Dermis blood vessel endothelial cell (primary cell): ENCODE measurements around the gene HHIPL1. TPM values are rescaled to one million over a fixed set of nuclear protein-coding genes. Genes with fewer than 3 reads are reported as not detected.
A peak's percentile ranks its signal among the peaks of the same experiment; 100 is the strongest.

Experiments
- DNase-seq: peaks from one replicate; pipeline ENCODE4 v3.0.0; 2010
- total RNA-seq: library from RNA; depleted of rRNA; stranded (reverse); fragments of >200 nt; gene quantifications from 2 replicates; pipeline ENCODE4 v1.2.3, GENCODE V29; 2014

Gene HHIPL1
- total RNA-seq, 1 donor from 2014 or later: 1.7 TPM

- DNase-seq: no peak
These were observed 32.6 kb downstream of the HHIPL1 start for GRCh38 chr14:99677231-99678140.

- no peak for DNase-seq
These were observed 33.3 kb downstream of the HHIPL1 start for GRCh38 chr14:99678198-99678597.

- no peak for DNase-seq
These were observed 34.2 kb downstream of the HHIPL1 start for GRCh38 chr14:99679111-99679510.

- no peak for DNase-seq
These were observed 34.6 kb downstream of the HHIPL1 start for GRCh38 chr14:99679543-99679942.

GRCh38 chr14:99679996-99680395 lies 35.1 kb downstream of the HHIPL1 start:
- DNase-seq: no peak

GRCh38 chr14:99681101-99681831 lies 36.3 kb downstream of the HHIPL1 start:
- DNase-seq: no peak

- DNase-seq: no peak
These were observed 36.9 kb downstream of the HHIPL1 start for GRCh38 chr14:99681832-99682148.

- peak; percentile 87 for DNase-seq
These were observed 38.1 kb downstream of the HHIPL1 start for GRCh38 chr14:99682809-99683618.

- peak; percentile 100 for DNase-seq
These were observed 38.9 kb downstream of the HHIPL1 start, which contains the start of gene CYP46A1 for GRCh38 chr14:99683619-99684409. TSS of gene CYP46A1 (plus strand) at chr14:99684298. CDS start at chr14:99684418, 120 bp downstream.

- no peak for DNase-seq
These were observed 39.5 kb downstream of the HHIPL1 start for GRCh38 chr14:99684410-99684934.

GRCh38 chr14:99685151-99685591 lies 40.2 kb downstream of the HHIPL1 start:
- no peak for DNase-seq

GRCh38 chr14:99685596-99685995 lies 40.7 kb downstream of the HHIPL1 start:
- DNase-seq: no peak

- no peak for DNase-seq
These were observed 41.8 kb downstream of the HHIPL1 start for GRCh38 chr14:99686557-99687283.

- peak; percentile 18 for DNase-seq
These were observed 42.6 kb downstream of the HHIPL1 start for GRCh38 chr14:99687284-99688209.

GRCh38 chr14:99688210-99688581 lies 43.3 kb downstream of the HHIPL1 start:
- no peak for DNase-seq

GRCh38 chr14:99688629-99689028 lies 43.7 kb downstream of the HHIPL1 start:
- no peak for DNase-seq

GRCh38 chr14:99689266-99690236 lies 44.6 kb downstream of the HHIPL1 start:
- no peak for DNase-seq

GRCh38 chr14:99690636-99691035 lies 45.7 kb downstream of the HHIPL1 start:
- DNase-seq: no peak
